Loucy (cell line): ENCODE measurements around the gene ITGB6.

Experiments
- EZH2phosphoT487 ChIP-seq: fragments of 200-600 bp; IDR thresholded peaks from 2 replicates; pipeline ENCODE4 v1.6.1; 2018; ENCODE audit warnings: antibody characterized with exemption, mild to moderate bottlenecking, moderate library complexity, borderline replicate concordance
- TF ChIP-seq, protein P1 (sequence below): fragments of 200-600 bp; sonication (generic); conservative IDR thresholded peaks from 2 replicates; pipeline ENCODE4 v1.5.1; 2014; ENCODE audit warnings: mild to moderate bottlenecking, antibody characterized with exemption, low read length

DNA sequence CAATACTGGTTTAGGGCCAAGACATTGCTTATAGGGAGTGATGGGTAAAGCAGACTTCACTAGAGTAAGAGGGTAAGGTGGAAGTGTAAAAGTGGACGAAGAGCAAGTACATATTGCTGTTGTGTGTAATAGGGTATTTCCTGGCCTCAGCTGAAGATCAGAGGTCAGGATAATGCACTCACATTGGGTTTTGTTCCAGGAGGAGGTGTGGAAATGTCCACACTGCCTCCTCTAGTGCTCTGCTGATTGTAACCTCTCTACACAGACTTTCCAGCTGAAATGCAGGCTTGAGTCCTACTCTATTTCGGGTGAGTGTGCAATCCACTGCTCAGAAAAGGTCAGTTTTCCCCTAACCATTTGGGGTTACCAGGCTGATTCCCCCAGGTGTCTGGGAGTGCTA, 96.0 kb downstream of the ITGB6 start:
- TF ChIP-seq, protein P1, sequence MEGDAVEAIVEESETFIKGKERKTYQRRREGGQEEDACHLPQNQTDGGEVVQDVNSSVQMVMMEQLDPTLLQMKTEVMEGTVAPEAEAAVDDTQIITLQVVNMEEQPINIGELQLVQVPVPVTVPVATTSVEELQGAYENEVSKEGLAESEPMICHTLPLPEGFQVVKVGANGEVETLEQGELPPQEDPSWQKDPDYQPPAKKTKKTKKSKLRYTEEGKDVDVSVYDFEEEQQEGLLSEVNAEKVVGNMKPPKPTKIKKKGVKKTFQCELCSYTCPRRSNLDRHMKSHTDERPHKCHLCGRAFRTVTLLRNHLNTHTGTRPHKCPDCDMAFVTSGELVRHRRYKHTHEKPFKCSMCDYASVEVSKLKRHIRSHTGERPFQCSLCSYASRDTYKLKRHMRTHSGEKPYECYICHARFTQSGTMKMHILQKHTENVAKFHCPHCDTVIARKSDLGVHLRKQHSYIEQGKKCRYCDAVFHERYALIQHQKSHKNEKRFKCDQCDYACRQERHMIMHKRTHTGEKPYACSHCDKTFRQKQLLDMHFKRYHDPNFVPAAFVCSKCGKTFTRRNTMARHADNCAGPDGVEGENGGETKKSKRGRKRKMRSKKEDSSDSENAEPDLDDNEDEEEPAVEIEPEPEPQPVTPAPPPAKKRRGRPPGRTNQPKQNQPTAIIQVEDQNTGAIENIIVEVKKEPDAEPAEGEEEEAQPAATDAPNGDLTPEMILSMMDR: no peak
- no peak for TF ChIP-seq EZH2phosphoT487
